Stimulated activated CD4-positive, alpha-beta T cell treated with anti-CD3 and anti-CD28 coated beads, TNF-alpha, amount 100 ng/mL, for 1 hour (primary cell): ENCODE measurements around the gene AFAP1L1.
"Not testable (repeated sequence)": the region's sequence is repeated elsewhere in the genome, so short reads cannot be mapped to it uniquely, and the experiment has no call there.

ENCODE experiments used
- DNase-seq, 3 donors: peaks; one replicate each; pipeline ENCODE4 v3.0.0-alpha.2; 2020; ENCODE audit warnings: low read depth in 3 of 3, low spot score in 1 of 3

Gene AFAP1L1

GRCh38 chr5:149387081-149387631 is 115.5 kb downstream of the AFAP1L1 start:
- DNase-seq: no peak

DNA sequence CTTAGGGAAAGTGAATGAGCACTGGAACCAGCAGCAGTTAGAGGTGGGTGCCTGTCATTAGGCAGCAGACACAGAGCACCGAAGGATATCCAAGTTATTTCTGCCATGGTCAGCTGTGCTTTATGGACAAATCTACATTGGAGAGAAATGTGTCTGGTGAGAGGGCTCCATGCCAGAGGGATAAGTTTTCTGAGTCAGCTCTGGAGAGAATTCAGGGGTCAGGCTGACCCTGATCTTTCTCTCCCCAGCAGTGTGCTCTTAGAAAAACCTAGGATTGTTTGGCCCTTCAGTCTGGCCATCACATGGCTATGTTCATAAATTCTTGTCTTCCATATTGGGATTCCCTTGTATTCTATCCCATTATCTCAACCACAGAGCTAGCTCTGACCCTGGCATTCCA is 116.3 kb downstream of the AFAP1L1 start:
- no peak for DNase-seq

DNA sequence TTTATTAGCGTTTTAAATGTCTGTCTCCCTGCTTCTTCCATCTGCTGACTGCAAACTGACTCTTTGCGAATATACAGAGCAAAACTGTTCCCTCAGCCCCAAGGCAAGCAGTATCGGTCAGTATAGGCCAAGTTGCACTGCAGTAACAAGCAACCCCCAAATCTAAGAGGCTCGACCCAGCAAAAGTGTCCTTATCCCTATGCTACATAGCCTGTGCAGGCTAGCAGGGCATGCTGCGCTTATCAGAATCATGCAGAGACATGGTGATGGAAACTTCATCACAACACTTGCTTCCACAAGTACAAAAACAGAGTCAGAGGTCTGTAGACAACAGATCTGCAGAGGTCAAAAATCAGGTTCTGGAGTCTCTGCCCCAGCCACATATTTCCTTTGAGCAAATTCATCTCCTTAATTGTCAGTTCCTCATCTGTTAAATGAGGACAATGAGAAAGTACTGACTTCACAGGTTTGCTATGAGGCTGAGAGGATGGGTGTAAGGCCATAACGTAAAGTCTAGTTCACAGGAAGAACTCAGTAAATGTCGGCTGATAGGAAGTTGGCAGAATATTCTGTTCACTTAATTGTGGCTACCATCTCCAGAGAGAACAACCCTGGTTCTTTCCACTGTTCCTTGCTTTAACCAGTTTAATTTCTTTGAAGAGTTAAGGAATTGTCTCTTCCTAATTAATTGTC is 117.0 kb downstream of the AFAP1L1 start:
- no peak for DNase-seq

GRCh38 chr5:149389552-149390495 is 118.2 kb downstream of the AFAP1L1 start:
- no peak for DNase-seq

GRCh38 chr5:149391076-149391475 is 119.4 kb downstream of the AFAP1L1 start:
- DNase-seq: not testable (repeated sequence)
